ENCODE results near the gene NXPE3.

The NXPE3 gene

GRCh38 chr3:101868534-101869464 is 89.8 kb downstream of the NXPE3 start:
- H3K9me2 ChIP-seq (replicated peaks; ENCODE audit: insufficient read depth, low read length): no peaks in the 10 kb centered on the region
- no peak overlapping the region for H2AFZ ChIP-seq (ENCODE audit: low read depth, low read length, severe bottlenecking)
- TF ChIP-seq CTCF (IDR thresholded peaks at IDR 0.05; ENCODE audit: insufficient read depth, low read length, poor library complexity, severe bottlenecking) (no peak), EZH2phosphoT487 (conservative IDR thresholded peaks at IDR 0.05; ENCODE audit: low read length) (no peak)
- 0 out of 2 replicates have a peak, but pooled peaks cover 6% of the 10 kb centered on the region for H4K20me1 ChIP-seq (ENCODE audit: low read depth, low read length)
- no peaks in the 10 kb centered on the region for H3K27me3 ChIP-seq (ENCODE audit: low read length)
- H3K9me3 ChIP-seq (ENCODE audit: insufficient read depth, low read length): no peaks in the 10 kb centered on the region
- peaks cover 41% of the 10 kb centered on the region for H3F3A ChIP-seq (ENCODE audit: insufficient read depth)
- H3K36me3 ChIP-seq (ENCODE audit: low read length): peaks cover 9% of the 10 kb centered on the region; the same call in 1 of the 2 replicates
- no peaks in the 10 kb centered on the region for H3K79me2 ChIP-seq (ENCODE audit: insufficient read depth, low read length)
- H3K9ac ChIP-seq (ENCODE audit: low read length): no peak overlapping the region
- H3K4me2 ChIP-seq (ENCODE audit: low read depth, low read length, poor library complexity, severe bottlenecking): no peak overlapping the region
- no peak overlapping the region for H3K4me3 ChIP-seq (ENCODE audit: insufficient read depth, low read length, poor library complexity, severe bottlenecking)
- no peak overlapping the region for H3K27ac ChIP-seq (ENCODE audit: low read depth, low read length)

GRCh38 chr3:101870138-101870537 is 91.1 kb downstream of the NXPE3 start:
- H3K9me3 ChIP-seq (ENCODE audit: insufficient read depth, low read length): no peaks in the 10 kb centered on the region
- H3F3A ChIP-seq (ENCODE audit: insufficient read depth): peaks cover 31% of the 10 kb centered on the region
- H3K9me2 ChIP-seq (replicated peaks; ENCODE audit: insufficient read depth, low read length): no peaks in the 10 kb centered on the region
- H4K20me1 ChIP-seq (ENCODE audit: low read depth, low read length): 0 out of 2 replicates have a peak, but pooled peaks cover 6% of the 10 kb centered on the region
- no peak overlapping the region for H3K9ac ChIP-seq (ENCODE audit: low read length)
- H3K27me3 ChIP-seq (ENCODE audit: low read length): no peaks in the 10 kb centered on the region
- H3K27ac ChIP-seq (ENCODE audit: low read depth, low read length): no peak overlapping the region
- H3K79me2 ChIP-seq (ENCODE audit: insufficient read depth, low read length): no peaks in the 10 kb centered on the region
- no peak overlapping the region for H3K4me3 ChIP-seq (ENCODE audit: insufficient read depth, low read length, poor library complexity, severe bottlenecking)
- no peak overlapping the region for H3K4me2 ChIP-seq (ENCODE audit: low read depth, low read length, poor library complexity, severe bottlenecking)
- TF ChIP-seq EZH2phosphoT487 (conservative IDR thresholded peaks at IDR 0.05; ENCODE audit: low read length) (no peak), CTCF (IDR thresholded peaks at IDR 0.05; ENCODE audit: insufficient read depth, low read length, poor library complexity, severe bottlenecking) (no peak)
- H3K36me3 ChIP-seq (ENCODE audit: low read length): peaks cover 9% of the 10 kb centered on the region; the same call in 1 of the 2 replicates
- H2AFZ ChIP-seq (ENCODE audit: low read depth, low read length, severe bottlenecking): no peak overlapping the region

GRCh38 chr3:101873619-101874018 is 94.6 kb downstream of the NXPE3 start:
- H3K9me2 ChIP-seq (replicated peaks; ENCODE audit: insufficient read depth, low read length): no peaks in the 10 kb centered on the region
- no peak for TF ChIP-seq EZH2phosphoT487 (conservative IDR thresholded peaks at IDR 0.05; ENCODE audit: low read length)
- no peak for TF ChIP-seq CTCF (IDR thresholded peaks at IDR 0.05; ENCODE audit: insufficient read depth, low read length, poor library complexity, severe bottlenecking)
- H3F3A ChIP-seq (ENCODE audit: insufficient read depth): peaks cover 4% of the 10 kb centered on the region; the same call in 1 of the 2 replicates
- no peak overlapping the region for H3K27ac ChIP-seq (ENCODE audit: low read depth, low read length)
- no peaks in the 10 kb centered on the region for H3K79me2 ChIP-seq (ENCODE audit: insufficient read depth, low read length)
- H3K4me2 ChIP-seq (ENCODE audit: low read depth, low read length, poor library complexity, severe bottlenecking): no peak overlapping the region
- no peak overlapping the region for H3K9ac ChIP-seq (ENCODE audit: low read length)
- no peaks in the 10 kb centered on the region for H3K27me3 ChIP-seq (ENCODE audit: low read length)
- H3K36me3 ChIP-seq (ENCODE audit: low read length): no peaks in the 10 kb centered on the region
- no peak overlapping the region for H2AFZ ChIP-seq (ENCODE audit: low read depth, low read length, severe bottlenecking)
- no peaks in the 10 kb centered on the region for H4K20me1 ChIP-seq (ENCODE audit: low read depth, low read length)
- no peak overlapping the region for H3K4me3 ChIP-seq (ENCODE audit: insufficient read depth, low read length, poor library complexity, severe bottlenecking)
- H3K9me3 ChIP-seq (ENCODE audit: insufficient read depth, low read length): no peaks in the 10 kb centered on the region
